Neural cell (in vitro differentiated cells): ENCODE measurements around the gene TMEM255B. TPM values are rescaled to one million over a fixed set of nuclear protein-coding genes. Genes with fewer than 3 reads are reported as not detected.

Source experiments
- H2AFZ ChIP-seq: fragments of 200-600, 300-800 bp; sonication (generic), shearing (Covaris generic); 2 replicates; pipeline ENCODE4 v1.6.0; 2014; ENCODE audit warnings: low read depth, mild to moderate bottlenecking, antibody characterized with exemption, low read length, moderate library complexity
- H3F3A ChIP-seq: fragments of 200-600 bp; shearing (Covaris generic); 2 replicates; pipeline ENCODE4 v1.6.1; 2016; ENCODE audit warnings: mild to moderate bottlenecking, moderate library complexity, mixed read lengths, antibody characterized with exemption, low read length; ENCODE audit not compliant: insufficient read depth, poor library complexity, severe bottlenecking
- H3K27ac ChIP-seq: fragments of 200-600, 300-800 bp; sonication (generic), shearing (Covaris generic); 2 replicates; pipeline ENCODE4 v1.5.1; 2014; ENCODE audit warnings: mild to moderate bottlenecking, low read length, moderate library complexity
- H3K27me3 ChIP-seq: fragments of 300-800, 200-600 bp; sonication (generic), shearing (Covaris generic); 2 replicates; pipeline ENCODE4 v1.6.0; 2014; ENCODE audit warnings: mild to moderate bottlenecking, low read depth, low read length, moderate library complexity; ENCODE audit not compliant: insufficient read depth
- H3K36me3 ChIP-seq: fragments of 300-800, 200-600 bp; sonication (generic), shearing (Covaris generic); 2 replicates; pipeline ENCODE4 v1.5.1; 2014; ENCODE audit warnings: mild to moderate bottlenecking, antibody characterized with exemption, low read length, moderate library complexity; ENCODE audit not compliant: insufficient read depth
- H3K4me2 ChIP-seq: fragments of 300-800, 200-600 bp; sonication (generic), shearing (Covaris generic); 2 replicates; pipeline ENCODE4 v1.6.0; 2014; ENCODE audit warnings: mild to moderate bottlenecking, low read length
- H3K4me3 ChIP-seq: fragments of 300-800, 200-600 bp; sonication (generic), shearing (Covaris generic); 2 replicates; pipeline ENCODE4 v1.5.1; 2014; ENCODE audit warnings: mild to moderate bottlenecking, low read length, moderate library complexity
- H3K79me2 ChIP-seq: fragments of 200-600 bp; shearing (Covaris generic); replicated peaks from 2 replicates; pipeline ENCODE4 v1.6.0; 2014; ENCODE audit warnings: mild to moderate bottlenecking, low read length, moderate library complexity; ENCODE audit not compliant: insufficient read depth
- H3K9ac ChIP-seq: fragments of 300-800, 200-600 bp; sonication (generic), shearing (Covaris generic); 2 replicates; pipeline ENCODE4 v1.6.1; 2016; ENCODE audit warnings: mild to moderate bottlenecking, low read length, mixed read lengths
- H3K9me2 ChIP-seq: fragments of 200-600 bp; shearing (Covaris generic); 2 replicates; pipeline ENCODE4 v1.6.1; 2016; ENCODE audit warnings: mild to moderate bottlenecking, low read length, mixed read lengths; ENCODE audit not compliant: insufficient read depth
- H3K9me3 ChIP-seq: fragments of 200-600, 300-800 bp; sonication (generic), shearing (Covaris generic); 2 replicates; pipeline ENCODE4 v1.6.1; 2016; ENCODE audit warnings: mild to moderate bottlenecking, mixed run types, low read length, moderate library complexity, mixed read lengths
- H4K20me1 ChIP-seq: fragments of 200-600 bp; shearing (Covaris generic); 2 replicates; pipeline ENCODE4 v1.6.1; 2016; ENCODE audit warnings: mild to moderate bottlenecking, mixed run types; ENCODE audit not compliant: insufficient read depth
- CTCF ChIP-seq: fragments of 450-650 bp; IDR thresholded peaks from 2 replicates; pipeline ENCODE4 v1.5.1; 2014; ENCODE audit warnings: antibody characterized with exemption, mild to moderate bottlenecking, moderate library complexity; ENCODE audit not compliant: poor library complexity, severe bottlenecking
- EZH2 ChIP-seq: fragments of 200-600, 300-800 bp; shearing (Covaris generic), sonication (generic); IDR thresholded peaks from 2 replicates; pipeline ENCODE4 v1.6.1; 2014; ENCODE audit warnings: antibody characterized with exemption, low read length, borderline replicate concordance, mild to moderate bottlenecking; ENCODE audit not compliant: insufficient read depth, poor library complexity, severe bottlenecking
- MXI1 ChIP-seq: fragments of 450-650 bp; conservative IDR thresholded peaks from 2 replicates; pipeline ENCODE4 v1.6.1; 2014; ENCODE audit warnings: antibody characterized with exemption, mild to moderate bottlenecking; ENCODE audit not compliant: poor library complexity, severe bottlenecking
- POLR2AphosphoS5 ChIP-seq: IDR thresholded peaks from 2 replicates; pipeline ENCODE4 v1.6.1; 2012
- RAD21 ChIP-seq: fragments of 450-650 bp; conservative IDR thresholded peaks from 2 replicates; pipeline ENCODE4 v1.6.1; 2014; ENCODE audit warnings: antibody characterized with exemption, mild to moderate bottlenecking, moderate library complexity
- REST ChIP-seq: IDR thresholded peaks from 2 replicates; pipeline ENCODE4 v1.6.1; 2012; ENCODE audit warnings: borderline replicate concordance
- SMC3 ChIP-seq: fragments of 450-650 bp; conservative IDR thresholded peaks from 2 replicates; pipeline ENCODE4 v1.6.1; 2014; ENCODE audit warnings: antibody characterized with exemption, mild to moderate bottlenecking, moderate library complexity; ENCODE audit not compliant: poor library complexity
- polyA plus RNA-seq: library from polyadenylated mRNA; depleted of rRNA; stranded (reverse); fragments of >200 nt; gene quantifications from 2 replicates; pipeline ENCODE4 v1.2.3, GENCODE V29; 2014

Gene TMEM255B
- polyA plus RNA-seq, 1 donor from 2014 or later = not detected

- no peaks in the 10 kb centered on the region for H3K79me2 ChIP-seq
- H3K27me3 ChIP-seq = no peaks in the 10 kb centered on the region
- H3K36me3 ChIP-seq = no peaks in the 10 kb centered on the region
- no peak overlapping the region for H3K9ac ChIP-seq
- H3F3A ChIP-seq = no peaks in the 10 kb centered on the region
- TF ChIP-seq EZH2 (no peak), REST (no peak)
- H3K9me2 ChIP-seq = no peaks in the 10 kb centered on the region
- no peaks in the 10 kb centered on the region for H3K9me3 ChIP-seq
- H3K4me2 ChIP-seq = no peak overlapping the region
- H2AFZ ChIP-seq = no peak overlapping the region
- no peaks in the 10 kb centered on the region for H4K20me1 ChIP-seq
- H3K27ac ChIP-seq = no peak overlapping the region
- no peak overlapping the region for H3K4me3 ChIP-seq
Measured at GRCh38 chr13:113816254-113816929, 57.4 kb downstream of the TMEM255B start.

- H3K9me3 ChIP-seq = no peaks in the 10 kb centered on the region
- H3K9me2 ChIP-seq = no peaks in the 10 kb centered on the region
- H3K4me3 ChIP-seq = no peak overlapping the region
- H3K27ac ChIP-seq = no peak overlapping the region
- H3K4me2 ChIP-seq = no peak overlapping the region
- H3K79me2 ChIP-seq = no peaks in the 10 kb centered on the region
- H3K9ac ChIP-seq = no peak overlapping the region
- TF ChIP-seq RAD21 (peak; percentile 64), MXI1 (no peak), CTCF (peak; percentile 58), POLR2AphosphoS5 (no peak), SMC3 (peak; percentile 67)
- no peaks in the 10 kb centered on the region for H3K27me3 ChIP-seq
- H3K36me3 ChIP-seq = no peaks in the 10 kb centered on the region
- H4K20me1 ChIP-seq = no peaks in the 10 kb centered on the region
- no peak overlapping the region for H2AFZ ChIP-seq
- no peaks in the 10 kb centered on the region for H3F3A ChIP-seq
Measured at GRCh38 chr13:113816946-113817859, 58.2 kb downstream of the TMEM255B start.
